ENCODE data around the gene OPN1MW3. TPM values are rescaled to one million over a fixed set of nuclear protein-coding genes. Genes with fewer than 3 reads are reported as not detected.
"Not testable (repeated sequence)": the region's sequence is repeated elsewhere in the genome, so short reads cannot be mapped to it uniquely, and the experiment has no call there.

The OPN1MW3 gene
- total RNA-seq, 2 donors from 2014 or later = not detected

GRCh38 chrX:154300816-154301215 is 43.4 kb downstream of the OPN1MW3 start:
- Histone ChIP-seq H3K27ac (no peak overlapping the region), H3K27me3 (no peaks in the 10 kb centered on the region)
- no peak for TF ChIP-seq CTCF (IDR thresholded peaks at IDR 0.05)

GRCh38 chrX:154302998-154303397 is 45.6 kb downstream of the OPN1MW3 start:
- not testable (repeated sequence) for H3K27ac ChIP-seq; H3K4me1 ChIP-seq; H3K27me3 ChIP-seq; H3K36me3 ChIP-seq; DNase-seq (ENCODE audit: low spot score); H3K9me3 ChIP-seq; H3K4me3 ChIP-seq

More at GRCh38 chrX:154300816-154301215, 43.4 kb downstream of the OPN1MW3 start:
- DNase-seq (ENCODE audit: low spot score) = no peak
- Histone ChIP-seq H3K36me3 (no peaks in the 10 kb centered on the region), H3K4me3 (no peak overlapping the region), H3K4me1 (no peaks in the 10 kb centered on the region), H3K9me3 (peaks cover 0 to 3% of the 10 kb centered on the region in 2 donors)

- H3K4me1 ChIP-seq = no peaks in the 10 kb centered on the region
- H3K9me3 ChIP-seq = no peaks in the 10 kb centered on the region
- DNase-seq (ENCODE audit: low spot score) = no peak
- TF ChIP-seq CTCF (IDR thresholded peaks at IDR 0.05) = no peak
- H3K27ac ChIP-seq = no peak overlapping the region
- no peaks in the 10 kb centered on the region for H3K27me3 ChIP-seq
- no peak overlapping the region for H3K4me3 ChIP-seq
- H3K36me3 ChIP-seq = no peaks in the 10 kb centered on the region
Measured at GRCh38 chrX:154303476-154303875, 46.1 kb downstream of the OPN1MW3 start.

GRCh38 chrX:154304846-154305245 is 47.5 kb downstream of the OPN1MW3 start:
- DNase-seq (ENCODE audit: low spot score) = no peak
- no peak for TF ChIP-seq CTCF (IDR thresholded peaks at IDR 0.05)
- peak overlapping the region in 1 of 2 donors; percentile 55 for H3K27ac ChIP-seq

GRCh38 chrX:154305541-154306205 is 48.3 kb downstream of the OPN1MW3 start:
- Histone ChIP-seq H3K4me3 (no peak overlapping the region), H3K36me3 (no peaks in the 10 kb centered on the region), H3K27me3 (no peaks in the 10 kb centered on the region), H3K27ac (peak overlapping the region; percentile 27 to 55), H3K4me1 (no peaks in the 10 kb centered on the region), H3K9me3 (no peaks in the 10 kb centered on the region)
- no peak for TF ChIP-seq CTCF (IDR thresholded peaks at IDR 0.05)
- no peak for DNase-seq (ENCODE audit: low spot score)

More at GRCh38 chrX:154304846-154305245, 47.5 kb downstream of the OPN1MW3 start:
- H3K36me3 ChIP-seq = no peaks in the 10 kb centered on the region
- H3K4me1 ChIP-seq = no peaks in the 10 kb centered on the region
- no peaks in the 10 kb centered on the region for H3K9me3 ChIP-seq
- no peaks in the 10 kb centered on the region for H3K27me3 ChIP-seq
- no peak overlapping the region for H3K4me3 ChIP-seq

GRCh38 chrX:154307202-154307601 is 49.8 kb downstream of the OPN1MW3 start:
- no peak for DNase-seq (ENCODE audit: low spot score)
- H3K27me3 ChIP-seq = no peaks in the 10 kb centered on the region

More at GRCh38 chrX:154307202-154307601, 49.8 kb downstream of the OPN1MW3 start:
- Histone ChIP-seq H3K4me1 (no peaks in the 10 kb centered on the region), H3K9me3 (no peaks in the 10 kb centered on the region), H3K4me3 (no peak overlapping the region), H3K27ac (no peak overlapping the region), H3K36me3 (no peaks in the 10 kb centered on the region)
- no peak for TF ChIP-seq CTCF (IDR thresholded peaks at IDR 0.05)

Measured in right atrium auricular region (tissue), 2 donors.